Stimulated activated CD4-positive, alpha-beta T cell treated with anti-CD3 and anti-CD28 coated beads, Interleukin-1b, Interleukin-23, amount 100 ng/mL, for 48 hours (primary cell): Measurements from ENCODE around the gene STK11IP.

Source experiments
- DNase-seq: peaks from one replicate; pipeline ENCODE4 v3.0.0-alpha.2; 2020

The STK11IP gene

GRCh38 chr2:219562049-219563020, 35.3 kb upstream of the STK11IP start:
- no peak for DNase-seq

DNA sequence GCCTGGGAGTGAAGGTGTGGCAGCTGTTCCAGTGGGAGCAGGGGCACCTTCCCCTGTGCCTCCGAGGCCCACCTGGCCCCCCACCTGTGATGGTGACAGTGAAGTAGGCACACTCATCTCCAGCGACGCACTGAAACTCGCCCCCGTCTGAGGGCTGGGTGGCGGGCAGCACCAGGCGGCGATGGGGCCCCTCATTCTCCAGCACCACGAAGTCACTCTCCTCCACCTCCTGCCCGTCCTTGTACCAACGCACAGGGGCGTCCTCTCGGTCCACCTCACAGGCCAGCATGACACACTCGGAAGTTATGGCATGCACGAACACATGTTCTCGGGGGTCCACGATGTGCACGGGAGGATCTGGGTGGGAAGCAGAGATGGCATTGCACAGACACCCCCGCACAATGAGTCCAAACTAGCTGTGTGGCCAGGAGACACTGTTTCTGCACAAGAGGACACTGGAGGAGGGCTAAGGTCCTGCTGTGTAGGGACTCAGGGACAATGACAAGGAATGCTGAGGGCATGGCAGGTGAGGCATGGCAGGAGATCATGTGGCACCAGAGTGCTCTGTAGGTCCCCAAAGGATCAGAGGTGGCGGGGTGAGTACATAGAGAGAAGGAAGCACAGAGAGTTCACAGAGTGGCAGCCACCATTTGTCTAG, 34.3 kb upstream of the STK11IP start:
- no peak for DNase-seq

GRCh38 chr2:219565130-219566080, 32.3 kb upstream of the STK11IP start:
- DNase-seq: no peak

DNA sequence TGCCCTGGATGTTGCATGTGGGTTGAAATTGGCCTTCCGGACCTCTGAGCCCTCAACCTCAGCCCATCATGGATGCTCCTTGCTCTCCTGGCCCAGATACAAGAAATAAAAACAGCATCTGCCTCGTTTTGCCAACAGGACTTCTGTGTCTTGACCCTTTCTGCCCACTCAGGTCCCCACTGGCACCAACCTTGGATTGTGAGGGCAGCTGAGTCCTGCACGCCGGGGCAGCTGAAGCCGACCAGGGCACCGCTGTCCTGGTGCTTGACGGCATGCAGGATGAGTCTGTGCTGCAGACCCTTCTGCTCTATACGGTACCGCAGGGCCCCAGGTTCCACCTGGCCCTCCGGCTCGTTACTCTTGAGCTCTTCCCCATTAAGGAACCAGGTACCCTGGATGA, 31.0 kb upstream of the STK11IP start:
- DNase-seq: no peak

- no peak for DNase-seq
Measured at GRCh38 chr2:219567131-219567530, 30.5 kb upstream of the STK11IP start.

GRCh38 chr2:219567791-219568361, 29.8 kb upstream of the STK11IP start:
- no peak for DNase-seq

DNA sequence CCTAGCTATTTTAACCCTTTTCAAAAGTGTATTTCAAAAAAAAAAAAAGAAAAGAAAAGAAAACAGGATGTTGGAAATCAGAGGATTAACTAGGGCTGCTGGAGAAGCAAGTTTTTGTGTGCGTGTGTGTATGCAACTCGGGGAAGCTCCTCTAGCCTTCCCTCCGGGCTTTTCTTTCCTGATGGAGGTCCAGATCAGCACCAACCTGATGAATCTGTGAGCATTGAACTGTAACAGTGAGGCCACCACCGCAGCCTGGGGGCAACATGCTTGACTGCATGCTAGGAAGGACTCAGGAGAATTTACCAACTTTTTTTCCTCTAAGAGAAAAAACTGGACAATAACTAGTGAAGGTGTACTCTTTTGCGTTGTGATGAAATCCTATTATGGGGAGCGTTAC, 28.6 kb upstream of the STK11IP start:
- DNase-seq: no peak

GRCh38 chr2:219569635-219570034, 28.0 kb upstream of the STK11IP start:
- no peak for DNase-seq

DNA sequence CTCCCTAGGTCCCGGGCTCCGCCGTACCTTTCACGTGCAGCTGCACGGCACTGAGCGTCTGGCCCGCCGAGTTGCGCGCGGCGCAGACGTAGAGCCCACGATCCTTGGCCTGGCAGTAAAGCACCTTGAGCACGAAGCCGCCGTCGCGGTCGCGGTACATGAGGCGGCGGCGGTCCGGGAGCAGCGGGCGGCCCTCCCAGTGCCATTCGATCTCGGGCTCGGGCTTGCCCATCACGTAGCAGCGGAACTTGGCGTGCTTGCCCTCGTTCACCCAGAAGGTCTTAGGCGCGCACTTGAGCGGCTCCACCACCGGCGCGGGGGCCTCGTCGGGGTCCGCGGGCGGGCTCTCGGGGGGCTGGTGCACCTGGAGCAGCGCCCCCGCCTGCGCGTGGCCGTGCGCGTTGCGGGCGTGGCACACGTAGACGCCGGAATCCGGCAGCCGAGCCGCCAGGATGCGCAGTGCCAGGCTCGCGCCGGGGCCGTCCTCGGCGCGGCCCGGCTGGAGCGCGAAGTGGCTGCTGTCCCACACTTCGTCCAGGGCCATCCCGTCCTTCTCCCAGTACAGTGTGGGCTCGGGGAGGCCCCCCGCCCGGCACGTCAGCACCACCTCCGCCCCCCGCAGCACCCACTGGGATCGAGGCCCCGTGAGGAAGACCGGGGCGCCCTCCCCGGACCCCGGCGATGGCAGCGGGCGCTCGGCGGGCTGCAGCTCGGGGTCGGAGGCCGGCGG, 27.3 kb upstream of the STK11IP start:
- no peak for DNase-seq

GRCh38 chr2:219570924-219571310, 26.7 kb upstream of the STK11IP start:
- no peak for DNase-seq

DNA sequence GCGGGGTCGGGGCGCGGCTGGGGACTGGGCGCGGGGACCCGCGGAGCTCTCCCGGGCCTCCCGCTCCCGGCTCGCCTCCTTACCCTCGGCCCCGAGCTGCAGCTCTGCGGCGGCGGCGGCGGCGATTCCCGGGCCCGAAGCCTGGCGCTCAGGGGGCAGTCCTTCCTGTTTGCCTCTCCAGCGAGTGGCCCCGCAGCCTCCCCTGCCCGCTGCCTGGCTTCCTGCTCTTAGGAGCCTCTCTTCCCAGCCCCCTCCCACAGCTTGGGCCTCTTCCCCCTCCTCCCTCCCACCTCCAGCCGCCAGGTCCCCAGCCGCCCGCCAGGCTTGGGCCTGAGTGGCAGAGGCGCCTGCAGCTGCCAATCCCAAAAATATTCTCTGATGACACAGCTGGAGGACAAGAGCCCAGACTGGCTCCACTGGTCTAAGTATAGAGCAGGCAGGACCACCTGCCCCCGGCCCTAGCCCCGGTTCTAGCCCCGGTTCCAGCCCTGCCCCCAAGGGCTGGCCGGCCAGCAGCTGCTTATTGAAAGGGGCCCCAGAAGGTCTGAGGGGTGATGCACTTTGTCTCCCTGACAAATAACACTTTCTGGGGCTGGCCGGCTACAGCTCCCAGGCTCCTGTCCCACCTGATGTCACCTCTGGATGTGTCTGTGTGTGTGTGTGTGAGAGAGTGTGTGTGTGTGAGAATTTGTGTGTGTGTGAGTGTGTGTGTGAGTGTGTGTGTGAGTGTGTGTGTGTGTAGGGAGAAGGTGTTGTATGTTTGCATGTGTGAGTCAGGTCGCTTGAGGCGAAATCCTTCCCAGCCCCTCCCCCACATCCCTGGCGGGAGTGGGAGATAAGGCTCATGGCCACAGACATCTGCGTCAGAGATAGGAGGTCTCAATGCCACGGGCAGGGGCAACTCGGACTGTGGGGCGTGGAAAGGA, 26.1 kb upstream of the STK11IP start, which contains the start of gene OBSL1:
TSS of gene OBSL1 (minus strand) at position 229 of the 926 bp plus-strand sequence. CDS start 307 bp downstream, outside the sequence.
- no peak for DNase-seq

DNA sequence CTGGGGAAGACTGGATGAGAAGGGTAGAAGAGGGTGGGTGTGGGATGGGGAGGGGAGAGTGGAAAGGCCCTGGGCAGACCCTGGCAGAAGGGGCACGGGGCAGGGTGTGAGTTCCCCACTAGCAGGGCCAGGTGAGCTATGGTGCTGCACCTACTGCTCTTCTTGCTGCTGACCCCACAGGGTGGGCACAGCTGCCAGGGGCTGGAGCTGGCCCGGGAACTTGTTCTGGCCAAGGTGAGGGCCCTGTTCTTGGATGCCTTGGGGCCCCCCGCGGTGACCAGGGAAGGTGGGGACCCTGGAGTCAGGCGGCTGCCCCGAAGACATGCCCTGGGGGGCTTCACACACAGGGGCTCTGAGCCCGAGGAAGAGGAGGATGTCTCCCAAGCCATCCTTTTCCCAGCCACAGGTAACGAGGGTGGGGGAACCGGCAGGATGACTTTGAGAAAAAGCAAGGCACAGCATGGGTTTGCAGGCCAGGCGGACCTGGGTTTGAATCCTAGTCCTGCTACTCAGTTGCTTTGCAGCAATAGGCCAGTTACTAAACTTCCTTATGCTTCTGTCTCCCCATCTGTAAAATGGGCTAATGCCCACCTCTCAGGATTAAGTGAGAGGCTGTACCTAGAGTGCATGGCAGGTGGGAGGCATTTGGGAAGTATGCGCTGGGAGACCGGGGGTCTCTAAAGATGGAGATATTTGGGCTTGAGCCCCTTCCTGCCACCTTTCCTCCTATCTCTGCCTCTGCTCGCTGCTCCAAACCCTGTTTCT, 25.2 kb upstream of the STK11IP start, which contains the start of gene INHA:
TSS of gene INHA (plus strand) at position 74 of the 765 bp plus-strand sequence. CDS start at position 139, 65 bp downstream.
- DNase-seq: no peak

DNA sequence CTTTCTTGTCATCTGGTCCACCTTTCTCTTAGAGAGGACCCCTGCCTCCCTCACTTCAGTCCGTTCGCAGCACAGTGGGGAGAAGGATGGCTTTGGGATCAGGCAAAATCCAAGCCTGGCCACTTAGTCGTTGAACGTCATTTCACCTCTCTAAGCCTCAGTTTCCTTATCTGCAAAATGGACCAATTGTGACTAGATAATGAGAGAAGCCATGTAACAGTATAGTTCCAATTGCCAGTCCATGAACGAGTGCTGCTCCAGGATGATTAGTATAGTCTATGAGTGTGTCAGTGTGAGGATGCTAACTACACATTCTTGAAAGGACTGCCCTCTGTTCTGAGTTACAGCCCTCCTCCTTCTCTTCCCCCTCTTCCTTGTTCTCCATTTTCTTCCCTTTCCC, 24.5 kb upstream of the STK11IP start:
- no peak for DNase-seq

DNA sequence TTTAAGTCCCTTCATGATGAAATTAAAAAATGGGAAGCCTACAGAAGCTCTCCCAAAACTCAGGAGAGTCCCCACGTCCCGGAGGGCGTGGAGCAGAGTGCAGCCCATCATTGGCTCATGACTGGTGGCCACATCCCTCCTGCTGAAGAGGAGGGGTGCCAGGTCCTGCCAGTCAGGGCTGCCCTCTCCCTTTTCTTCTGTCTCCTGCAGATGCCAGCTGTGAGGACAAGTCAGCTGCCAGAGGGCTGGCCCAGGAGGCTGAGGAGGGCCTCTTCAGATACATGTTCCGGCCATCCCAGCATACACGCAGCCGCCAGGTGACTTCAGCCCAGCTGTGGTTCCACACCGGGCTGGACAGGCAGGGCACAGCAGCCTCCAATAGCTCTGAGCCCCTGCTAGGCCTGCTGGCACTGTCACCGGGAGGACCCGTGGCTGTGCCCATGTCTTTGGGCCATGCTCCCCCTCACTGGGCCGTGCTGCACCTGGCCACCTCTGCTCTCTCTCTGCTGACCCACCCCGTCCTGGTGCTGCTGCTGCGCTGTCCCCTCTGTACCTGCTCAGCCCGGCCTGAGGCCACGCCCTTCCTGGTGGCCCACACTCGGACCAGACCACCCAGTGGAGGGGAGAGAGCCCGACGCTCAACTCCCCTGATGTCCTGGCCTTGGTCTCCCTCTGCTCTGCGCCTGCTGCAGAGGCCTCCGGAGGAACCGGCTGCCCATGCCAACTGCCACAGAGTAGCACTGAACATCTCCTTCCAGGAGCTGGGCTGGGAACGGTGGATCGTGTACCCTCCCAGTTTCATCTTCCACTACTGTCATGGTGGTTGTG, 23.0 kb upstream of the STK11IP start:
- no peak for DNase-seq

DNA sequence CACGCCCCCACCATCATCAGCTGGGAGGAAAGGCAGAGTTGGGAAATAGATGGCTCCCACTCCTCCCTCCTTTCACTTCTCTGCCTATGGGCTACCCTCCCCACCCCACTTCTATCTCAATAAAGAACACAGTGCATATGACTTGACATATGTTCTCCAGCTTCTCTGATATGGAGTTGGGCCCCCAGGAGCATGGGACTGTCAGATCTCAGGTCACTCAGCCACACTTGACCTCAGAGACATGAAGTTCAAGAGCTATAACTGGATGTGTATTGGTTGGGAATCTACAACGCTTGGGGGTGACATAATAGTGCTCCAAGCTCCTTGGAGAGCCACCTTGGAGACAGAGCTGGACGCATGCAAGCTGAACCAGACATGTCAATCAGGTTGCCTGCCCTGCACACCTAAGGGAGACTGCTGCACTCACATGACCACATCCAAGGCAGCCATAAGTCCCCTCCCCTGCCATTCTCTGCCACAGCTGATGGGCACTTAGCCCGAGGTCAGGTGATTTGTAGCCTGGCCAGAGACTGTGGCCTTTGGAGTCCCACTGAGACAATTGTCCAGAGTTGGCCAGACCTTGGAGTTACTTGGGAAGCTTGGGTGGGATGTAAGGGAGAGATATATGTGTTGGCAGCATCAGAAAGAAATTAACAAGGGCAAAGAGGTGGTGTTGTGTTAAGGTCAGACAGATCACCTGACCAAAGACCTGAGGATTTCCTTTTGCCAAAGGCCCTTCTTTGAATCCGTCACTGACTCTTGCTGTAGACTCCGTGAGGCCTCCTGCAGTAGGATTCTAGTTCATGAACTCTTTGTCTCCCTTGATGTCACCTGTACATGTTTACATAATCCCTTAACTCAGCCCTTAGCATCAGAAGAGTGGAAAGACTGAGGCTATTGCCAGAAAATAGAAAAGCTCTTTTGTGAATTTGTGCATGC, 21.8 kb upstream of the STK11IP start:
- no peak for DNase-seq

DNA sequence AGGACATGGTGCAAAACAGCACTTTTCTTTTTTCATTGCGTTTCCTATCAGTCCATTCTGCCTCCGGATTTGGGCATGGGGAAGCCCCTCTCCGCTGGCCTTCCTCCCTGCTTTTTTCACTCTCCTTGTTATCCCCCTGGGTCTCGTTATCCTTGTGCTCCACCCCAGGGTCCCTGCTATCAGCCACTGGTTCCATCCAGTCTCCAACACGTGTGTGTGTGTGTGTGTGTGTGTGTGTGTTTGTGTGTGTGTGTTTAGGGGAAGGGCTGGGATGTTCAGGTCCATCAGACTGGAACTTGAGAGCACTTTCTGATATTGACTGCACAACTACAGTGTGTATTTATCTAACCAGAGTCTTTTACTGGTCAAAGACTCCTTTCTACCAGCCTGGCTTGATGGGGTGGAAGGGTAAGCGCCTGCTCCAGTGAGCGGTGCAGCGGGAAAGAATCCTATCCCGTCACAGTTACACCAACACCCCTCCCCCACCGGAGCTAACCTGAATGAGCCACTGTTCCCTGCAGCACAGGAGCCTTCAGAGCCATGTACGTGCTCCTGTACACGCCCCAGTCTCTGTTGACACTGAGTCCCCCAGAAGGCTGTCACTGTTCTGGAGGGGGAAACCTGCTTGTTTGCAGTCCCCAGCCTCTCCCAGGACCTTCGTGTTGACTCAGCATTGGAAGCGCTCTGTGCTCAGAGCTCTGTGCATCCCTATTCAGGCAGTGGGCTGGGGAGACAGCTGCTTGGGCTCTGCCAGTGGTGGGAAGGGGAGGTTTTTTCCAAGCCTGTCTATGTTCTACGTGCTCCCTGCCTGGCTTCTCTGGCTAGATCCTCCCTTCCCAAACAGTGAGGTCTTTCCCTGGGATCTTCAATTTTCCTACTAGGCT, 20.9 kb upstream of the STK11IP start:
- DNase-seq: no peak
